Endothelial cell (in vitro differentiated cells): ENCODE results near the gene ARHGEF38. TPM values are rescaled to one million over a fixed set of nuclear protein-coding genes. Genes with fewer than 3 reads are reported as not detected.

Experiments used
- DNase-seq: peaks from one replicate; pipeline ENCODE4 v3.0.0; 2021; ENCODE audit warnings: low spot score
- H3K27ac Mint-ChIP-seq: one replicate; pipeline ENCODE4 v1.8.0; 2021; ENCODE audit warnings: mixed read lengths, inconsistent platforms; ENCODE audit not compliant: unreplicated experiment
- H3K27me3 Mint-ChIP-seq: one replicate; pipeline ENCODE4 v1.8.0; 2021; ENCODE audit warnings: mild to moderate bottlenecking, moderate library complexity, mixed read lengths, inconsistent platforms; ENCODE audit not compliant: unreplicated experiment
- H3K36me3 Mint-ChIP-seq: one replicate; pipeline ENCODE4 v1.8.0; 2021; ENCODE audit warnings: mild to moderate bottlenecking, low read depth, mixed read lengths, inconsistent platforms; ENCODE audit not compliant: unreplicated experiment
- H3K4me1 Mint-ChIP-seq: one replicate; pipeline ENCODE4 v1.8.0; 2021; ENCODE audit warnings: mild to moderate bottlenecking, mixed read lengths, inconsistent platforms; ENCODE audit not compliant: unreplicated experiment
- H3K4me3 Mint-ChIP-seq: one replicate; pipeline ENCODE4 v1.8.0; 2021; ENCODE audit warnings: mild to moderate bottlenecking, mixed read lengths, inconsistent platforms; ENCODE audit not compliant: unreplicated experiment
- H3K9me3 Mint-ChIP-seq: one replicate; pipeline ENCODE4 v1.8.0; 2021; ENCODE audit warnings: mixed read lengths, inconsistent platforms; ENCODE audit not compliant: unreplicated experiment
- CTCF ChIP-seq: fragments of 200-600 bp; sonication (generic); IDR thresholded peaks from one replicate; pipeline ENCODE4 v1.5.0; 2021; ENCODE audit warnings: antibody characterized with exemption; ENCODE audit not compliant: unreplicated experiment
- total RNA-seq: library from RNA; stranded (reverse); fragmentation: NEBNext Ultra II Directional; extraction: Animal tissue kit (Norgen Biotek cat#: 25700); gene quantifications from one replicate; pipeline ENCODE4 v1.2.1, GENCODE V29; 2021; ENCODE audit not compliant: unreplicated experiment

The ARHGEF38 gene
- total RNA-seq, 1 donor from 2014 or later = not detected

DNA sequence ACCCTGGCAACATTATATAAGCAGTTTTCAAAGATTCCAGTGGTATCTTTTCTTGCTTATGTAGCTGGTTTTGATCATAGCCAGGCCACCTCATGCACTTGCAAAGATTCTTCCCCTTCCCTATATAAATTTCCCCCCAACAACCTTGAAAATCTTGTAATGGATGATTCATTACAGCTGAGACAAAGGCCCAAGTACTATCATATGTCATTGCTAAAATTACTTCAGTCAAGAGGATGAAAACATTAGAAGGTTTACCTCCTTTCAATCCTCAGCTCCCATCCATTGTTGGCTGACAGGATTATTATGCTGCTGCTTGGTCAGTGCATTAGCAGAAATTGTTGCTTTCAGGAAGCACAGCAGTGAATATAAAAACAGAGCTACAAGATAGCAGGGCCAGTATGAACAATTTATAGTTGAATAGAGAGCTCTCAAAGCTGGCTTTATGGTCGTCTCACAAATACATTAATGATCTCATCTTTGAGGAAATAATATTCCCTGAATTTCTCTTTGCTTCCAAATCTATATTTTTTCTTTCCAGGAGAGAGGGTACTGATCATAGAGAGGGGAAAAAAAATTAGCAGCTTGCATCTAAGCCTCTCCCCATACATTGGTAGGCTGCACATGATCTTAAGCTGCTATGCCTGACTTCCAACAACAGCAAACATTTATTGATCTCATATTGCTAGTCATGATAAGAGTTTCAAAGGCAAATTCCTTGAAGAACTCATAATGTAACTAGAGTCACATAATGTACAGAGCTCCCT lies 7.7 kb upstream of the ARHGEF38 start:
- no peak for TF ChIP-seq CTCF
- no peaks in the 10 kb centered on the region for H3K4me1 Mint-ChIP-seq
- H3K4me3 Mint-ChIP-seq = no peak overlapping the region
- peaks cover 4% of the 10 kb centered on the region for H3K27me3 Mint-ChIP-seq
- H3K9me3 Mint-ChIP-seq = no peaks in the 10 kb centered on the region
- no peak for DNase-seq
- H3K36me3 Mint-ChIP-seq = no peaks in the 10 kb centered on the region
- H3K27ac Mint-ChIP-seq = no peak overlapping the region

DNA sequence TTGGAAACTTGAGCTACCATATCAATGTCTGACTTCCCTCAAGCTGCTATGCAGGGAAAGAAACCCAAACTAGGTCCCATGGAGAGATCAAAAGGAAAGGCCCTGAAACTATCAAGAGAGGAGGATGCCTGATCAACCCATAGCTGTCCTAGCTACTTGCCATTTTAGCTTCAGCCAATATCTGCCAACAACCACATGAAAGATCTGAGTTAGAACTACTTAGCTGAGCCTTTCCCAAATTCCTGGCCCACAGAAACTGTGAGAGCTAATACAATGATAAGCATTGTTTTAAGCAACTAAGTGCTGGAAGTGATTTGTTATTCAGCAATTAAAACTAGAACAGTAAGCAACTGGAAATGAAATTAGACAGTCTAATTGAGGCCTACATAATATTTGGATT lies 6.3 kb upstream of the ARHGEF38 start:
- peaks cover 4% of the 10 kb centered on the region for H3K27me3 Mint-ChIP-seq
- no peak for DNase-seq
- H3K9me3 Mint-ChIP-seq = no peaks in the 10 kb centered on the region
- H3K36me3 Mint-ChIP-seq = no peaks in the 10 kb centered on the region
- H3K27ac Mint-ChIP-seq = no peak overlapping the region
- no peak overlapping the region for H3K4me3 Mint-ChIP-seq
- no peak for TF ChIP-seq CTCF
- H3K4me1 Mint-ChIP-seq = no peaks in the 10 kb centered on the region

DNA sequence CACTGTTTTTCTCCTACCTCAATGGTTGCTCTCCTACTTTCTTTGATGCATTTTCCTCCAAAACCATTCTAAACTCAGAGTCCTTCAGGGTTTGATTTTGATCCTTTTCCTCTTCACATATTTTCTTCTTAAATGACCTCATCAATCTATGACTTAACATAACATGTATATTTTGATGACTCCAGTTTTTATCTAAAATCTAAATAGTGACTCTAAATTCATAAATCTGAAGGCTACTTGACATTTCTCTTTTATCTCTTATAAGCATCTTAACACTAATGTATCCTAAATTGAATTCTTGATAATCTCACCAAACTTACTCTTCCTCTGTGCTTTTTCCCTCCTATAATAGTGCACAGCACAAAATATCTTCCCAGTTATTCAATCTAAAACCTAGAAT lies 4.7 kb upstream of the ARHGEF38 start:
- Mint-ChIP-seq H3K4me1 (peaks cover 8% of the 10 kb centered on the region), H3K27ac (no peak overlapping the region), H3K27me3 (peaks cover 4% of the 10 kb centered on the region), H3K9me3 (no peaks in the 10 kb centered on the region), H3K4me3 (no peak overlapping the region), H3K36me3 (no peaks in the 10 kb centered on the region)
- DNase-seq = no peak
- TF ChIP-seq CTCF = no peak

GRCh38 chr4:105548483-105548882 lies 3.9 kb upstream of the ARHGEF38 start:
- Mint-ChIP-seq H3K27ac (no peak overlapping the region), H3K4me3 (no peak overlapping the region), H3K27me3 (peaks cover 4% of the 10 kb centered on the region), H3K4me1 (peaks cover 14% of the 10 kb centered on the region), H3K9me3 (no peaks in the 10 kb centered on the region), H3K36me3 (no peaks in the 10 kb centered on the region)
- TF ChIP-seq CTCF = no peak
- DNase-seq = no peak

DNA sequence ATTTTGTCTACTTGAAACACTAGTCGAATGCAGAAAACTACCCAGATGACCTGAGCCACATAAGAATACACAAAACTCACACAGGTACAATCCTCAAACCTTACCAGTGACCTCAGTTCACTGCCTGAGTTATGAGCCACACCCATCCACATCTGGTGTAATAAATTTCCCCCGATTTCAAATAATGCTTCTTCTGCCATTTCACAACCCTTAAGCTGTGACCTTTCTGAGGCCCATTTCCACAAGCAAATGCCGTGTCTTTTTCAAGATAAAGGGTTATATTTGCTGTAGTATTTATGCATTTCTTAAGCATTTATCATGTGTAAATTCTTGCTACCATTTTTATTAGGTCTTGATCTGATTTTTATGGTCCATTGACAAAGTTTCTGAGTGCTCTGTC lies 1.8 kb upstream of the ARHGEF38 start:
- Mint-ChIP-seq H3K27ac (no peak overlapping the region), H3K4me1 (peaks cover 21% of the 10 kb centered on the region), H3K36me3 (no peaks in the 10 kb centered on the region), H3K4me3 (no peak overlapping the region), H3K27me3 (peaks cover 4% of the 10 kb centered on the region), H3K9me3 (no peaks in the 10 kb centered on the region)
- TF ChIP-seq CTCF = no peak
- DNase-seq = no peak
